NCI-H2196 treated with DMSO at 0.1 percent for 48 hours (cell line): ENCODE results near the gene NMRAL1.

Experiments used
- DNase-seq: peaks from one replicate; lab custom pipeline; 2025; ENCODE audit not compliant: unreplicated experiment; lab: John Stamatoyannopoulos, UW

Gene NMRAL1

DNA sequence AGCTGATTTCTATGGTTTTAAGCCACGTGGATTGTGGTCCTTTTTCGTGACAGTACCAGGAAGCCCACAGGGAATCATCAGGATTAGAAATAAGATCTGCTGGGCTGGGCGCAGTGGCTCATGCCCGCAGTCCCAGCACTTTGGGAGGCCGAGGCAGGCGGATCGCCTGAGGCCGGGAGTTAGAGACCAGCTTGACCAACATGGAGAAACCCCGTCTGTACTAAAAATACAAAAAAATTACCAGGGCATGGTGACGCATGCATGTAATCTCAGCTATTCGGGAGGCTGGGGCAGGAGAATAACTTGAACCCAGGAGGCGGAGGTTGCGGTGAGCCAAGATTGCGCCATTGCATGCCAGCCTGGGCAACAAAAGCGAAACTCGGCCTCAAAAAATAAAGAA is 6.5 kb downstream of the NMRAL1 start:
- DNase-seq, result no peak

DNA sequence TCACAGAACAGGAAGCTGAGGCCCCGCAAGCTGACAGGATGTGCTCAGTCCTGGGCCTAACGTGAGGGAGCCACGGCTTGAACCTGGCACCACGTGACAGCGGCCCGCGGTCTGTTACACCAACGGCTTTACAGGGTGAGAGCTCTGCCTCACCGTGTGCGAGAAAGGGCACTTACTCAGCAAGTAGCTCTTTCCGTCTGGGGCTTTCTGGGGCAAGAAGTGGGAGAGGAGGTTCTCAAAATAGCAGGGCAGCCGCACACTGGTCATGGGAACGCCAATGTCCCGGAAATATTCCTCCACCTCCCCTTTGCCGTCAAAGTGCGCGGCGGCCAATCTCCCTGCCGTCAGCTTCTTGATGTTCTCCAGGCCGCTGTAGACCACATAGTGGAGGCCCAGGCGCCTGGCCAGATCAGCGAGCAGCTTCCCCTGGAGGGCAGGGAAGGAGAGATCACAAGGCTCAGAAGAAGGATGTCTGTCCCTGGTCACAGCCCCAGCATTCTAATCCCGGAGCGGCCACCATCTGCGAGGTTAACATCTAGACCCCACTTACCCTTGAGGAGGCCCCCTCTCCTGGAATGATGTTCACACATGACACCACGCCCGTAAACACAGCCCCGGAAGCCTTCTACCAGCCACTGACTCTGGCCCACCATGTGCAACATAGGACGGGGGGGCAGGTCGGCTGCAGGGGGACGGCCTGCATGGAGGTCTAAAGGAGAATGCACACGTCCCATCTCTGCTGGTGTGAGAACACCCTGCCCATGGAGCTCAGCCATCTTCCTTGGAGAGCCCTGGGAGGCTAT is 8.2 kb downstream of the NMRAL1 start:
- no peak for DNase-seq

- DNase-seq, result no peak
Measured at GRCh38 chr16:4463522-4464163, 10.8 kb downstream of the NMRAL1 start.

DNA sequence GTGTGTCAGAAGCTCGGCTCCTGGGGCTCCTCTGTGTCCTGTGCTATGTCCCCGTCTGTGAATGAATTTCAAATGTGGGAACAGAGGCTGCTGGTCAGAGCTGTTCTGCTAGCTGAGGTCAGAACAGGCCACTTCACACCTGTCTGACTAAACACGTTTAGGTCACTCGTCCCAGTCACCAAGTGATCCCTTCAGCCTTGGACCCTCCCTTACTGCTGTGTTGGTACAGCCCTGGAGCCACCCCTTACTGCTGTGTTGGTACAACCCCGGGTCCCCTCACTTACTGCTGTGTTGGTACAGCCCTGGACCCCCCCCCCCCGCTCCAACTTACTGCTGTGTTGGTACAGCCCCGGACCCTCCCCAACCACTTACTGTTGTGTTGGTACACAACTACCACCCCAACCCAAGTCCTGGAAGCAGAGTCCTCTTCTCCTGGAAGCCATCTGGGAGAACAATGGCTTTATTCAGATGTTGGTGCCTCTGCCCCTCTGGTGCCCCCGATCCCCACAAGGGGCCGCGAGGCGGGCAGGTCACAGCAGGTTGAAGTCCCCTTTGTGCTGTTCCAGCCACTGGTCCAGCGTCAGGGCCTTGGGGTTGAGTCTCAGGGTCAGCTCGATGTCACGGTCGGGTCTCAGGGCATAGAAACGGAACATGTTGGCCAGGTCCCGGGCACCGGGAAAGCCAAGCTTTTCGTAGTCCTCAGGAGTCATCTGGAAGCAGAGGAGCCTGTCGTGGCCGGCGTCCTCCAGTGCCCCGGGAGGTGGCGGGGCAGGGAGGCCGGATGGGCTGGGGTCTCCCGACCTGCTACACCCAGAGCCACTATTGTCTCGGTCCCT is 13.0 kb downstream of the NMRAL1 start:
- DNase-seq, result no peak

- DNase-seq, result no peak
Measured at GRCh38 chr16:4460936-4461249, 13.5 kb downstream of the NMRAL1 start.

DNA sequence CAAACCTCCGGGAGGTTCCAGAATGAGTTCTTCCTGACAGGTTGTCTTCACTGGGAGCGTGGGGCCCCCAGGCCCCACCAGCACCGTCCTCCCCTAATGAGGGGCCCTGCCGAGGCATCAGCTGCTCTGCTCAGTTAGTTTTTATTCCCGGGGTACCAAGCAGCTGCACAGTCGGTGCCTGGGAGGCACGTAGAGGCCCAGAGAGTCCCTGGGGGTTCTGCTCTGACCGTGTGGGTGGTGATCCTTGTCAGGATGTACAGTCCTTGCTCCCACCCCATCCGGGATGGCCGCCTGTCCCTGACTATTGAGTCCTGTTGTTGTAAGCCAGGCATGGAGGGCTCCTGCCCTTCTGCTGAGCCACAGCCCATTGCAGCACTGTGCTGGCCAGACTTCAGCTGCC is 18.5 kb downstream of the NMRAL1 start:
- DNase-seq, result no peak

DNA sequence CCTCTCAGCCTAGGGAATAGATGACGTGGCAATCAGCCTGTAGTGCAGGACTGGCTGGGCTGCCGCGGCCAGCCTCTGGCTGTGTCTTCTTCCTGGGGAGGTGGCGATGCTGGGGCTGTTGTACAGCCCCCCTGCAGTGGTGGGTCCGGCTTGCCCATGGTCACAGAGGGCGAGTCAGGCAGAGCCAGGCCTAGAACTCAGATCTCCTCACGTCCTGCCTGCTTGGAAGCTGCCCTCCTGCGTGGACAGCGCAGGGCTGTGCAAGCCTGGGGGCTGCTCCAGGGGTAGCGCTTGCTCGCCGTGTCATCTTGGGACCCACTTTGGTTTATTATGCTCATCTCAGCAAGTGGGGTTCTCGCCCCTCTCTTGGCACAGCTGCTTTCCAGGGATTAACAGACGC is 19.3 kb downstream of the NMRAL1 start:
- no peak for DNase-seq

DNA sequence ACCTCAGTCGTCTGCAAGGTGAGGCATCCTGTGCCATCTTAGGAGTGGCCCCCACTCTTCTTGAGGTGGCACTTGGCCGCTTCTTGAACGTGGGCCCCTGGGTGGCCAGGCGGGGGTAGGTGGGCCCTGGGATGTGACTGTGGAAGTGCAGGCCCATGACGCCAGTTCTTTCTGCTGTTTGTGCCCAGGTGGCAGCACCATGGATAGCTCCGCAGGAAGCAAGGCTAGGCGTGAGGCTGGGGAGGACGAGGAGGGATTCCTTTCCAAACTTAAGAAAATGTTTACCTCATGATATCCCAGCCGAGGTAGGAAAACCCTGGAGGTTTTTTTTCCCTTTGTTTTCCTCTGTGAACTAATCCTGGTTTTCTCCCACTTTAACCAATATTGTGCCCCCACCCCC is 19.8 kb downstream of the NMRAL1 start:
- no peak for DNase-seq

GRCh38 chr16:4452674-4453073 is 21.8 kb downstream of the NMRAL1 start:
- no peak for DNase-seq

GRCh38 chr16:4450931-4451519 is 23.4 kb downstream of the NMRAL1 start:
- DNase-seq, result no peak

DNA sequence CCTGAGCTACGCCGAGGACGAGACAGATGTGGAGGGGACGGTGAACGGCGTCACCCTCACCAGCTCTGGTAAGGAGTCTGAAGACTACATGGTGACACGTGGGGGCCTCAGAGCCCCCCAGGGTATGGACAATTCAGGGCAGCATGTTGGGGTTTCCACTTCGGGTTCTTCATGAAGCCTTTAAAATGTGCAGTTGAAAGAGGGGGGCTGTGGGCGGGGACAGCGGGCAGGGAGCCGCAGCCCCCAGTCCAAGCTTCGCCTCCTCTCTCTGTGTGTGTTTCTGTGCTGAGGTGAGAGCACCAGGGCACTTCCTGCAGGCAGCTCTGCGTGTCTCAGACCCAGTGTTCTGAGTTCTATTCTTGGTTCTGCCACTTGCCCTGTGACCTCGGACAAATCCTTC is 24.0 kb downstream of the NMRAL1 start:
- DNase-seq, result no peak

GRCh38 chr16:4443986-4444385 is 30.4 kb downstream of the NMRAL1 start:
- DNase-seq, result no peak

- no peak for DNase-seq
Measured at GRCh38 chr16:4443271-4443670, 31.2 kb downstream of the NMRAL1 start.

- DNase-seq, result no peak
Measured at GRCh38 chr16:4442371-4442770, 32.1 kb downstream of the NMRAL1 start.

GRCh38 chr16:4437366-4437765 is 37.1 kb downstream of the NMRAL1 start:
- no peak for DNase-seq

GRCh38 chr16:4435337-4436067 is 38.9 kb downstream of the NMRAL1 start:
- DNase-seq, result no peak

- DNase-seq, result no peak
Measured at GRCh38 chr16:4433914-4434787, 40.3 kb downstream of the NMRAL1 start.

- no peak for DNase-seq
Measured at GRCh38 chr16:4433228-4433627, 41.2 kb downstream of the NMRAL1 start.

- no peak for DNase-seq
Measured at GRCh38 chr16:4431023-4431422, 43.4 kb downstream of the NMRAL1 start.

- no peak for DNase-seq
Measured at GRCh38 chr16:4428500-4428899, 45.9 kb downstream of the NMRAL1 start.
